H9 (cell line): ENCODE data around the gene CORO1C. TPM values are rescaled to one million over a fixed set of nuclear protein-coding genes. Genes with fewer than 3 reads are reported as not detected.

ENCODE experiments used
- DNase-seq: peaks from one replicate; pipeline ENCODE4 v3.0.0-alpha.2; 2017
- H2AFZ ChIP-seq: one replicate; pipeline ENCODE4 v1.6.1; 2013; ENCODE audit warnings: mild to moderate bottlenecking, low read length, control low read depth, moderate library complexity
- H2AK5ac ChIP-seq: 2 replicates; pipeline ENCODE4 v1.6.1; 2013; ENCODE audit warnings: low read length, control low read depth, mixed read lengths; ENCODE audit not compliant: insufficient read length
- H2BK120ac ChIP-seq: one replicate; pipeline ENCODE4 v1.6.1; 2013; ENCODE audit warnings: low read depth, mild to moderate bottlenecking, low read length, control low read depth, inconsistent platforms; ENCODE audit not compliant: poor library complexity, severe bottlenecking
- H2BK12ac ChIP-seq: 2 replicates; pipeline ENCODE4 v1.6.1; 2013; ENCODE audit warnings: low read length, control low read depth, mixed read lengths, low read depth; ENCODE audit not compliant: insufficient read length
- H2BK15ac ChIP-seq: 2 replicates; pipeline ENCODE4 v1.6.1; 2013; ENCODE audit warnings: low read depth, low read length, control low read depth
- H2BK20ac ChIP-seq: one replicate; pipeline ENCODE4 v1.6.1; 2013; ENCODE audit warnings: low read depth, mild to moderate bottlenecking, low read length, control low read depth, inconsistent platforms; ENCODE audit not compliant: poor library complexity, severe bottlenecking
- H2BK5ac ChIP-seq: 2 replicates; pipeline ENCODE4 v1.6.1; 2013; ENCODE audit warnings: low read length, control low read depth, mixed read lengths; ENCODE audit not compliant: insufficient read length
- H3K14ac ChIP-seq: 2 replicates; pipeline ENCODE4 v1.6.1; 2013; ENCODE audit warnings: low read length, control low read depth; ENCODE audit not compliant: insufficient read depth
- H3K18ac ChIP-seq: 2 replicates; pipeline ENCODE4 v1.6.1; 2013; ENCODE audit warnings: low read depth, mild to moderate bottlenecking, mixed read lengths, low read length, control low read depth; ENCODE audit not compliant: insufficient read length
- H3K23ac ChIP-seq: 2 replicates; pipeline ENCODE4 v1.6.1; 2013; ENCODE audit warnings: low read length, control low read depth, mixed read lengths, low read depth; ENCODE audit not compliant: insufficient read length
- H3K23me2 ChIP-seq: 2 replicates; pipeline ENCODE4 v1.6.1; 2013; ENCODE audit warnings: low read depth, mild to moderate bottlenecking, mixed read lengths, low read length, control low read depth; ENCODE audit not compliant: insufficient read length, poor library complexity, severe bottlenecking
- H3K27ac ChIP-seq: 2 replicates; pipeline ENCODE4 v1.5.1; 2013; ENCODE audit warnings: low read length, control low read depth, mixed read lengths, low read depth; ENCODE audit not compliant: insufficient read length
- H3K27me3 ChIP-seq: 2 replicates; pipeline ENCODE4 v1.6.1; 2013; ENCODE audit warnings: low read length, control low read depth, inconsistent platforms; ENCODE audit not compliant: insufficient read depth
- H3K4ac ChIP-seq: 2 replicates; pipeline ENCODE4 v1.6.1; 2013; ENCODE audit warnings: low read depth, mild to moderate bottlenecking, control low read depth, inconsistent platforms, low read length, moderate library complexity
- H3K4me1 ChIP-seq: 2 replicates; pipeline ENCODE4 v1.6.1; 2013; ENCODE audit warnings: low read length, control low read depth, inconsistent platforms; ENCODE audit not compliant: insufficient read depth
- H3K4me2 ChIP-seq: 2 replicates; pipeline ENCODE4 v1.6.1; 2013; ENCODE audit warnings: low read length, control low read depth, mixed read lengths; ENCODE audit not compliant: insufficient read length, insufficient read depth
- H3K56ac ChIP-seq: 2 replicates; pipeline ENCODE4 v1.6.1; 2013; ENCODE audit warnings: low read depth, mild to moderate bottlenecking, mixed read lengths, low read length, control low read depth; ENCODE audit not compliant: insufficient read length
- H3K79me1 ChIP-seq: 2 replicates; pipeline ENCODE4 v1.6.1; 2013; ENCODE audit warnings: low read depth, mild to moderate bottlenecking, moderate library complexity, low read length, control low read depth, inconsistent platforms; ENCODE audit not compliant: insufficient read depth, poor library complexity, severe bottlenecking
- H3K79me2 ChIP-seq: 2 replicates; pipeline ENCODE4 v1.6.1; 2013; ENCODE audit warnings: low read length, control low read depth, inconsistent platforms; ENCODE audit not compliant: insufficient read depth
- H3K9ac ChIP-seq: 2 replicates; pipeline ENCODE4 v1.6.1; 2013; ENCODE audit warnings: low read length, control low read depth, mixed read lengths; ENCODE audit not compliant: insufficient read length; ENCODE audit errors: extremely low read depth
- H3K9me3 ChIP-seq: one replicate; pipeline ENCODE4 v1.6.1; 2013; ENCODE audit warnings: low read depth, low read length, inconsistent platforms; ENCODE audit not compliant: control insufficient read depth
- H3T11ph ChIP-seq: one replicate; pipeline ENCODE4 v1.6.1; 2013; ENCODE audit warnings: mild to moderate bottlenecking, low read length, control low read depth, inconsistent platforms
- H4K20me1 ChIP-seq: one replicate; pipeline ENCODE4 v1.6.1; 2013; ENCODE audit not compliant: control insufficient read depth, insufficient read length, insufficient read depth
- H4K5ac ChIP-seq: 2 replicates; pipeline ENCODE4 v1.6.1; 2013; ENCODE audit warnings: low read depth, mild to moderate bottlenecking, mixed read lengths, low read length, control low read depth; ENCODE audit not compliant: insufficient read length
- H4K8ac ChIP-seq: replicated peaks from 2 replicates; pipeline ENCODE4 v1.6.1; 2013; ENCODE audit warnings: low read length, control low read depth, mixed read lengths, low read depth; ENCODE audit not compliant: insufficient read length
- H4K91ac ChIP-seq: 2 replicates; pipeline ENCODE4 v1.6.1; 2013; ENCODE audit warnings: low read depth, mild to moderate bottlenecking, moderate library complexity, mixed read lengths, low read length, control low read depth; ENCODE audit not compliant: insufficient read length
- H3K27ac Mint-ChIP-seq, 3 experiments: 2 replicates in 2 of 3; 3 replicates in 1 of 3; pipeline ENCODE4 v1.8.0; 2020 to 2021; ENCODE audit warnings: mixed read lengths in 3 of 3, mild to moderate bottlenecking in 1 of 3, moderate library complexity in 1 of 3
- H3K27me3 Mint-ChIP-seq: 2 replicates; pipeline ENCODE4 v1.8.0; 2021; ENCODE audit warnings: low read depth, mild to moderate bottlenecking, moderate library complexity, mixed read lengths
- H3K36me3 Mint-ChIP-seq, 3 experiments: 2 replicates in 2 of 3; 3 replicates in 1 of 3; pipeline ENCODE4 v1.8.0; 2020 to 2021; ENCODE audit warnings: low read depth in 3 of 3, mixed read lengths in 3 of 3; ENCODE audit not compliant: insufficient read depth in 1 of 3
- H3K4me1 Mint-ChIP-seq, 2 experiments: 2 replicates each; pipeline ENCODE4 v1.8.0; 2020; ENCODE audit warnings: mixed read lengths in 2 of 2
- H3K4me3 Mint-ChIP-seq, 2 experiments: 2 replicates in 1 of 2; 3 replicates in 1 of 2; pipeline ENCODE4 v1.8.0; 2020 to 2021; ENCODE audit warnings: mild to moderate bottlenecking in 2 of 2, mixed read lengths in 2 of 2, moderate library complexity in 1 of 2
- H3K9me3 Mint-ChIP-seq, 2 experiments: 2 replicates in 1 of 2; 3 replicates in 1 of 2; pipeline ENCODE4 v1.8.0; 2020; ENCODE audit warnings: mild to moderate bottlenecking in 2 of 2, mixed read lengths in 2 of 2, moderate library complexity in 1 of 2
- WGBS: extraction: QIAGEN DNeasy Blood & Tissue Kit; methylation state at CpG from one replicate; pipeline ENCODE4 v1.1.7; 2013; ENCODE audit warnings: missing lambda C conversion rate, low lambda C conversion rate, mixed read lengths; ENCODE audit not compliant: insufficient read length; ENCODE audit errors: extremely low coverage; 5-methylcytosine and 5-hydroxymethylcytosine counted together
- total RNA-seq: library from RNA; stranded (reverse); gene quantifications from 2 replicates; pipeline ENCODE4 v1.2.1, GENCODE V29; 2021
- TF ChIP-seq, protein P1 (sequence below): fragments of 200-600 bp; sonication (generic); conservative IDR thresholded peaks from 3 replicates; pipeline ENCODE4 v1.8.0; 2021; ENCODE audit warnings: antibody characterized with exemption, mild to moderate bottlenecking

Gene CORO1C
- total RNA-seq, 1 experiment from 2014 or later = 154 TPM

GRCh38 chr12:108616359-108616758, 115.0 kb downstream of the CORO1C start:
- Histone ChIP-seq H2BK120ac (no peak overlapping the region), H3K4me2 (no peak overlapping the region), H3K9me3 (no peaks in the 10 kb centered on the region), H4K5ac (no peak overlapping the region), H3T11ph (no peak overlapping the region), H2BK15ac (no peak overlapping the region), H2AK5ac (no peak overlapping the region), H4K8ac (no peak overlapping the region), H3K14ac (no peak overlapping the region), H3K23ac (no peak overlapping the region), H3K4ac (no peak overlapping the region), H4K91ac (no peak overlapping the region), H3K4me1 (no peaks in the 10 kb centered on the region), H2AFZ (no peak overlapping the region), H3K9ac (no peak overlapping the region), H3K56ac (no peak overlapping the region), H3K79me2 (no peaks in the 10 kb centered on the region), H2BK12ac (no peak overlapping the region), H3K79me1 (no peaks in the 10 kb centered on the region), H3K27me3 (no peaks in the 10 kb centered on the region), H3K18ac (no peak overlapping the region), H2BK5ac (no peak overlapping the region), H3K23me2 (no peaks in the 10 kb centered on the region), H2BK20ac (no peak overlapping the region), H4K20me1 (peaks cover 4% of the 10 kb centered on the region), H3K27ac (no peak overlapping the region)
- TF ChIP-seq, protein P1, sequence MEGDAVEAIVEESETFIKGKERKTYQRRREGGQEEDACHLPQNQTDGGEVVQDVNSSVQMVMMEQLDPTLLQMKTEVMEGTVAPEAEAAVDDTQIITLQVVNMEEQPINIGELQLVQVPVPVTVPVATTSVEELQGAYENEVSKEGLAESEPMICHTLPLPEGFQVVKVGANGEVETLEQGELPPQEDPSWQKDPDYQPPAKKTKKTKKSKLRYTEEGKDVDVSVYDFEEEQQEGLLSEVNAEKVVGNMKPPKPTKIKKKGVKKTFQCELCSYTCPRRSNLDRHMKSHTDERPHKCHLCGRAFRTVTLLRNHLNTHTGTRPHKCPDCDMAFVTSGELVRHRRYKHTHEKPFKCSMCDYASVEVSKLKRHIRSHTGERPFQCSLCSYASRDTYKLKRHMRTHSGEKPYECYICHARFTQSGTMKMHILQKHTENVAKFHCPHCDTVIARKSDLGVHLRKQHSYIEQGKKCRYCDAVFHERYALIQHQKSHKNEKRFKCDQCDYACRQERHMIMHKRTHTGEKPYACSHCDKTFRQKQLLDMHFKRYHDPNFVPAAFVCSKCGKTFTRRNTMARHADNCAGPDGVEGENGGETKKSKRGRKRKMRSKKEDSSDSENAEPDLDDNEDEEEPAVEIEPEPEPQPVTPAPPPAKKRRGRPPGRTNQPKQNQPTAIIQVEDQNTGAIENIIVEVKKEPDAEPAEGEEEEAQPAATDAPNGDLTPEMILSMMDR = no peak
- Mint-ChIP-seq H3K36me3 (no peaks in the 10 kb centered on the region), H3K27ac (0 out of 7 replicates have a peak overlapping the region, but pooled peaks of 1 of the 3 experiments have one; percentile 1), H3K4me1 (peaks cover 29 to 36% of the 10 kb centered on the region in 2 experiments), H3K27me3 (no peaks in the 10 kb centered on the region; the same call in 1 of the 2 replicates), H3K4me3 (no peak overlapping the region), H3K9me3 (peaks cover 4 to 5% of the 10 kb centered on the region in 2 experiments; a peak in 1 of 5 replicates)
- WGBS = 100% methylated on average over 1 of the region's 2 CpGs
- no peak for DNase-seq
